CD4-positive, alpha-beta T cell treated with Interleukin-1 beta for 1 hour (primary cell): ENCODE results near the gene FMO5.
"Not testable (repeated sequence)": the region's sequence is repeated elsewhere in the genome, so short reads cannot be mapped to it uniquely, and the experiment has no call there.

ENCODE experiments used
- DNase-seq, 2 donors: peaks; one replicate each; pipeline ENCODE4 v3.0.0-alpha.2; 2020 to 2022

The FMO5 gene, protein sequence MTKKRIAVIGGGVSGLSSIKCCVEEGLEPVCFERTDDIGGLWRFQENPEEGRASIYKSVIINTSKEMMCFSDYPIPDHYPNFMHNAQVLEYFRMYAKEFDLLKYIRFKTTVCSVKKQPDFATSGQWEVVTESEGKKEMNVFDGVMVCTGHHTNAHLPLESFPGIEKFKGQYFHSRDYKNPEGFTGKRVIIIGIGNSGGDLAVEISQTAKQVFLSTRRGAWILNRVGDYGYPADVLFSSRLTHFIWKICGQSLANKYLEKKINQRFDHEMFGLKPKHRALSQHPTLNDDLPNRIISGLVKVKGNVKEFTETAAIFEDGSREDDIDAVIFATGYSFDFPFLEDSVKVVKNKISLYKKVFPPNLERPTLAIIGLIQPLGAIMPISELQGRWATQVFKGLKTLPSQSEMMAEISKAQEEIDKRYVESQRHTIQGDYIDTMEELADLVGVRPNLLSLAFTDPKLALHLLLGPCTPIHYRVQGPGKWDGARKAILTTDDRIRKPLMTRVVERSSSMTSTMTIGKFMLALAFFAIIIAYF

DNA sequence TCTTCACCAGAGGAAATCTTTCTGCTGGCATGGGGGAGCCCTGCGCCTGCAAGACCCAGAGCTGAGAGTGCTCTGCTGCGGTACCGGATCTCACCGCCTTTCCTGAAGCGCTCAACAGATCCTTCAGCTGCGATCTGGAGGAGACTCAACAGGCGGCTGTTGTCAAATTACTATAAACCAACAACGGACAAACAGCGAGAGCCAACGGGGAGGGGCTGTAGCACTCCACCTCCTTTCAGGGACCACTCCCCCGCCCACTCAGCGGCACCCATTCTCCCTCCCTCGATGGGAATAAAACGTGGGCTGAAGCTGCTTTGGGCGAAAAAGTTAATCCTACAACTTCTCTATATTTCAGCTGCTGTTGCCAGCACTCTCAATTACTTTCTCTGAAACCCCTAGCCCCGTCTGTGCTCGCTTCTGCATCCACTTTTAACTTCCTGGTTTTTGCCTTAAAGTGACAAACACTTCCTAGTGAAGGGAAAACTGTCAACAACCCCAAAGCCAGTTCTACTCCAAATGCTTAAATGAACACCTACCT, at the start of gene FMO5:
Gene FMO5, minus strand, starts transcription at position 147 of the 538 bp plus-strand sequence. CDS start 310 bp downstream, outside the sequence.
- DNase-seq: peak; percentile 46 to 54

DNA sequence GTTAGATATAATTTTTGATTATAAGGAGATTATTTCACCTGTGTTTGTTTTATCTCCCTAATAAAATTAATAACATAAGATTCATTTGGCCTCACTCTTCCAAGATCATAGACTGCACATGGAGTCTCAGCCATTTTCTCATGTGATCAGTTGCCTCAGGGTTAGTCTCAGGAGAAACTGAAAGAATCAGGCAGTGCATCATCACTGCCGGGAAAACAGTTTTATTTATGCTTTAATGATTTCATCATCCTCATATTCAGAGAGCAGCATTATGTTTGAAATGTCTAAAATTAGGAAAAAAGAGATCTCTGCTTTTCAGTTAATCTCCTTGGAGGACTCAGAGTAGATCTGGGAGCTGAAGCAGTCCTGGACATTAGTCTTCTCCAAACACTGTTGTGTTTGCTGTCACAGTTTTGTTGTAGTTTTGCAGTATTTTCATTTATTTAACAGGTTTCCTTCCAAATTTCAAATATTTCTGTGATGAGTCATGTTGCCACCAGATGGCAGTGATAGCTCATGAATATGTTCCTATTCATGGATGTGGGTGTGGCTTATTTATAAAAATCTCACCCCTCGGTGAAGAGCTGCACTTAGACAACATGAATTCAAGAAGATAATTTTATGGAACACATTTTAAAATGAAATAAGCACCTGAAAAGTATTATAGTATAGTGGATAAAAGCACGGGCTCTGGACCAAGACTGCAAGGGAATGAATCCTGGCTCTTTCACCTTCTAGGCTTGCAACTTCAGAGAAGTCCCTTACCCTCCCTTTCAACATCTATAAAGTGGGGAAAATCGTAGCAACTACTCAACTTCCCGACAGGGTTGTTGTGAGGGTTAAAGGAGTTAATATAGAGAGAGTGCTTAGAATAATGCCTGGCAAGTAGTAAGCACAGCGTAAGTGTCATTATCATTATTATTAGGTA, 48.5 kb upstream of the FMO5 start:
- DNase-seq: peak; percentile 7 to 54

DNA sequence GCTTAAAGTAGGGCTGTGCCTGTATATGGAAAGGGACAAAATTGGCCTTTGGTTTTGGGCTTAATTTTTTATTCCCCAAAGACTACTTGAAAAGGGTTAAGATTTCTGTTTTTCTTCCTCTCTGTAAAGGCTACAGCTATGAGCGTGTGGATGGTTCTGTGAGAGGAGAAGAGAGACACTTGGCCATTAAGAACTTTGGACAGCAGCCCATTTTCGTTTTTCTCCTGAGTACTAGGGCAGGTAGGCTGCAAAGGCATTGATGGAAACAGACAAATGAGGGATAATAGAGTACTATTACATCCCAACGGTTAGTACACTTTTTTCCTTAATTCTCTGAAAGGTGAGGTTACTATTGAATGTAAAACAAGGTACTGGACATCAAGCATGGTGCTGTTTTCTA, 46.9 kb upstream of the FMO5 start:
- DNase-seq: no peak

DNA sequence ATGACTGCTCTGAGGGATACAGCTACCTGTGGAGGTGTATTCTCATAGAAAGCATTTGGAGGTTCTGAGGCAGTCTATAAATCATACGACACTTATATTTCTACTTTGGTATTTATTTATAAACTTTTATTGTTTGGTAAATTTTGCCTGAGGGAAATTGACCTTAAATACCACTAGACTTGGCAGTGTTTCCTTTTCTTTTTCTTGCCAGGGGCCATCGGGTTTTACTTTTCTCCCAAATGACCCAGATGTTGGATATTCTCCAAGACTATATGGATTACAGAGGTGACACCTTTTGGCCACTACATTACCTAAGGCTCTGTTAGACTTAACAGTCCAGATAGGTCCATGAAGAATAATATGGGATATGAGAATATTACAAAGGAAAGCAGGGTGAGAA, 45.6 kb upstream of the FMO5 start:
- DNase-seq: no peak

DNA sequence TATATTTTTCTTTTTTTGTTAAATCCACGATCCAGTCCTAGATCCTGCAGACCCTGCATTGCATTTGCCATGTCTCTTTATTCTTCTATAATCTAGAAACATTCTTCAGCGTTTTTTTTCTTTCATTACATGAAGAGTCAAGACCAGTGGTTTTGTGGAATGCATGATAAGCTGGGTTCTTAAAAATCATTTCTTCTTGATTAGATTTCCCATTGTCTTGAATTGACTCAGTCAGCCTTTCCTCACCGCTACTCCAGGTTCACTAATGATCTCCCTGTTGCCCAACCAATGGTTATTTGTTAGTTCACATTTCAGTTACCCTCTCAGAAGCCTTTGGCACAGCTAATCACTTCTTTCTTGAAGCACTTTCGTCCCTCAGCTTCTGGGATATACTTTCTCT, 42.6 kb upstream of the FMO5 start:
- DNase-seq: no peak

DNA sequence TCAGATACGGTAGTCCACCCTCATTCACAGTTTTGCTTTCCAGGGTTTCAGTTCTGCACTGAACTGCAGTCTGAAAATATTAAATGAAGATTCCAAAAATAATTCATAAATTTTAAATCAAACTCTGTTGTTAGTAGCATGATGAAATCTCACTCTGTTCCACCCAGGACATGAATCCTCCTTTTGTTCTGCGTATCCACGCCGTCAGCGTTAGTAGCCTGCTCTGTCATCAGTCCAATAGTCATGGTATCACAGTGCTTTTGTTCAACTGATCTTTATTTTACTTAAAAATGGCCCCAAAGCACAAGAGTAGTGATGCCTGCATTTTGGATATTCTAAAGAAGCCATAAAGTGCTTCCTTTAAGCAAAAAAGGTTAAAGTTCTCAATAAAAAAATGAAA, 41.2 kb upstream of the FMO5 start:
- DNase-seq: no peak

DNA sequence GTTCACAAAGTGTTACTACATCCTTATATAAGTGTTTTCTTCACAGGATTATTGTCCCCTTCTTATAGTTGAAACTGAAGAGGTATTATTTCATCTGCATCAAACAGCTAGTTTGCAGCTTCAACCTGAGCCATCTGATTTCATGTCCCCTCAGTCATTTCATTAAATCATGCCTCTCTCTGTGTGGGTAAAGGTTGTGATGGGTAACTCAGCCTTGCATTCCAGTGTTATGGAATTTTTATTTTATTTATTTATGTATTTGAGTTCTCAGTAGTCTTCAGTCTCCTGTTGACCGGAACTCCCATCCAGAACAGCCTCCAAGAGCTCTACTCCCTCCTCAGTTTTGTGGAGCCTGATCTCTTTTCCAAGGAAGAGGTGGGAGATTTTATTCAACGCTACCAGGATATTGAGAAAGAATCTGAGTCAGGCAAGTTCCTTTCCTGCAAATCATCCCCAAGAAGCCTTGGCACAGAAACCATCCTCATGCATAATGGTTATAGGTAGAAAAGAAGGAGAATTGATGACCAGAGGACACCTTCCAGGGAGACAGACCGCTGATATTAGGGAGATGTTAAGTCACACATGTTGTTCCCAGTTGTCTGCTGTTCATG, 39.1 kb upstream of the FMO5 start:
- no peak for DNase-seq

DNA sequence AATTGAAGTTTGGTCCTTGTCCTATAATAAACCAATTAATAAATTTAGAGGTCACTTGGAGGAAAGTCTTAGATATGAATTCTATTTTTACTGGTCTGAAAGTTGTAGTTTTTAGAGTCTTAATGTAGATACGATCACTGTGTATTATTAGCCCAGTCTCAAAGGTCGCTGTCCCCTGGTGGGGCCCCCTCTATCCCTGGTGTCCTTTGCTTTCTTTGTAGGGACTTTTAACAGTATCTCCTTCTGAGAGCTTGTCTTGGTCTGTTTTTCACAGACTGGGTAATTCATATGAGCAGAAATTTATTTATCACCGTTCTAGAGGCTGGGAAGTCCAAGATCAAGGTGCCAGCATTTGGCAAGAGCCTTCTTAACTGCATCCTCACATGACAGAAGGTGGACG, 35.8 kb upstream of the FMO5 start:
- no peak for DNase-seq

DNA sequence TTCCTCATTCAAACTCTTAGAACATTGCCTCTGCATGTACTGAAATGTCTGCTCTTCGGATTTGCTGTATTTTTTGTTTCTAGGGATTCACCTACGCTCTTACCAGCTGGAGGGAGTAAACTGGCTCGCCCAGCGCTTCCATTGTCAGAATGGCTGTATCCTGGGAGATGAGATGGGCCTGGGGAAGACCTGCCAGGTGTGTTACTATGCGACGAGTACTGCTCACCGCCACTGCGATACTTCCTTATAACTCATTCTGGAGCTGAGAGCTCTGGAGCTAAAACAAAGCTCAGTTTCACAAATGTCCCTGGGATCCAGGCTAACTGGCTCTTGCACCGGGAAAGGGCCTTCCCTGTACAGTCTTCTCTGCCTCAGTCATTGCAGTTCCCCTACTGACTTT, 27.4 kb upstream of the FMO5 start:
- no peak for DNase-seq

DNA sequence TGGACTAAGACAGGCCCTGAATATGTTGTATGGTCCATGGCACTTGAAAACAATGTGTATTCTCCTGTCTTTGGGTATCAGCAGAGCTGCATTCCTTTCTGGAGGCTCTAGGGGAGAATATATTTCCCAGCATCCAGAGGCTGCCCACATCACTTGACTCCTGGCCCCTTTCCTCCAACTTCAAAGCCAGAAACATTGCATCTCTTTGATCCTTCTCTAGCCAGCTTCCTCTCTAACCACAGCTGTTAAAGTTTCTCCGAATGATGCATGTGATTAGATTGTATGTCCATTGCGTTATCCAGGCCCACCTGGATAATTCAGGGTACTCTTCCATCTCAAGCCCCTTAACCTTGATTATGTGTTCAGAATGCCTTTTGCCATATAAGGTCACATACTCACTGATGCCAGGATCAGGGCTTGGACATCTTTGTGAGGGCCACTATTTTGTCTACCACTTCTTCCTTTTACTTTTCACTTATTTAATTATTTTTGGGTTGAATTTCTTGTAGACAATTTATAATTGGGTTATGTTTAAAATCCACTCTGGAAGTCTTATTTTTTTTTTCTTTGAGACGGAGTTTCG, 22.6 kb upstream of the FMO5 start:
- no peak for DNase-seq

DNA sequence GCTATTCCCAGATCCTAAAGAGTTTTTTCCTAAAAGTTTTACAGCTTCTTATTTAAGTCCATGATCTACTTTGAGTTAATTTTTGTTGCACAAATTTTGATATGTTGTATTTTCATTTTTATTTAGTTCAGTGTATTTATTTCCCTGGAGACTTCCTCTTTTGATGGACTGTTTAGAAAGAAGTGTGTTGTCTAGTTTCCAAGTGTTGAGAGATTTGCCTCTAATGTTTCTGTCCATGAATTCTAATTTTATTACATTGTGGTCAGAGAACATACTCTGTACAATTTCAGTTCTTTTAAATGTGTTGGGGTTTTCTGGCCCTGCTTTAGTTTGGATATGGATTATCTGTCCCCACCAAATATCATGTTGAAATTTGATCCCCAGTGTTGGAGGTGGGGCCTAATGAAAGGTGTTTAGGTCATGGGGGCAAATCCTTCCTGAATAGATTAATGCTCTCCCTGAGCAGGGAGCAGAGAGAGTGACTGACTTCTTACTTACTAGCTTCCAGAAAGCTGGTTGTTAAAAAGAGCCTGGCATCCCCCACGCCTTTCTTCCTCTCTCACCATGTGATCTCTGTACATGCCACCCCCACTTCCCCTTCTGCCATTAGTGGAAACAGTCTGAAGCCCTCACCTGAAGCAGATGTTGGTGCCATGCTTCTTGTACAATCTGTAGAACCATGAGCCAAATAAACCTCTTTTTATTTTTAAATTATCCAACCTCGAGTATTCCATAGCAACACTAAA, 21.9 kb upstream of the FMO5 start:
- no peak for DNase-seq

DNA sequence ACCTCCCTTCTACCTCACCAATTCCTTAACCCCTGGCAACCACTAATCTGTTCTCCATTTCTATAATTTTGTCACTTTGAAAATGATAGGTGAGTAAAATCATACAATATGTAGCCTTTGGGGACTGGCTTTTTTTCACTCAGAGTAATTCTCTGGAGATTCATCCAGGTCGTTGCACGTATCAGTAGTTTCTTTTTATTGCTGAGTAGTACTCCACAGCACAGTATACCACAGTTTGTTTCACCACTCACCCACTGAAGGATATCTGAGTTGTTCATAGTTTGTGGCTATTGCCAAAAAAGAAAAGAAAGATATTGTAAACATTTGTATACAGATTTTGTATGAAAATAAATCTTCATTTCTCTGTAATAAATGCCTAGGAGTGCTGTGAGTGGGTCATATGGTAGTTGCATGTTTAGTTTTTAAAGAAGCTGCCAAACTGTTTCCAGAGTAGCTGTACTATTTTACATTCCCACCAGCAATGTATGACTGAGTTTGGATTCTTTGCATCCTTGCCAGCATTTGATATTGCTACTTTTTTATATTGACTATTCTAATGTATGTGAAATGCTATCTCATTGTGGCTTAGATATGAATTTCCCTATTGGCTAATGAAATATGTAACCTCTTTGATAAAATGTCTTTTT, 21.0 kb upstream of the FMO5 start:
- DNase-seq: no peak

DNA sequence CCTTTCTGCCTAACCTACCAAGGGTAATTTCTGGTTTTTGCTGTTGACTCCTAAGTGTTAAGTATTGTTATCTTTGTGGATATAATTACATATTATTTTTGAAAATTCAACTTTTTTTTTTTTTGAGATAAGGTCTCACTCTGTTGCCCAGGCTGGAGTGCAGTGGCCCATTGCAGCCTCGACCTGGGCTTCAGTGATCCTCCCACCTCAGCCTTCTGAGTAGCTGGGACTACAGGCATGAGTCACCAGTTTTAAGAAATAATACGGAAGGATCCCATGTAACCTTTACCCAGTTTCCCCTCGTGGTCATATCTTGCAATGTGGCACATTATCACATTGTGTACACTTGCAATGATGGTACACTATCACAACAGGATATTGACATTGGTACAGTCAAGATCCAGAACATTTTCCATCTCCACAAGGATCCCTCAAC, 20.5 kb upstream of the FMO5 start:
- DNase-seq: no peak

DNA sequence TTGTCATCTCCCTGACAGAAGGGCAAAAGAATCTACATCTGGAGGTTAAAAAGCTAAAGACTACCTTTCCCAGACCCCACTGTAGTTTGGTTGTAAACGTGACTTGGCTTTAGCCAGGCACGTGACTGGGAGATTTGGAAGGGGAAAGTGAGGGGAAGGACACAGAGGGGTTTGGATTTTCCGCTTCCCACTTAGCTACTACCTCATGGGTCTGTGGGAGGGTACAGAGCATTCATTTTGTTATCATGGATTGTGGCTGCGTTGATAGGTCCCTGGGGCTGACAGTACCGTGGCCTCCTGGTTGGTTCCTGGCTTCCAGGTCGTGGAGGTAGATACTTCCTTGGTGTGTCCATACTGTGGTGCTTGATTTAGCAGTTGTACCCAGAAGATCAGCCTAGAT, 20.0 kb upstream of the FMO5 start:
- no peak for DNase-seq

DNA sequence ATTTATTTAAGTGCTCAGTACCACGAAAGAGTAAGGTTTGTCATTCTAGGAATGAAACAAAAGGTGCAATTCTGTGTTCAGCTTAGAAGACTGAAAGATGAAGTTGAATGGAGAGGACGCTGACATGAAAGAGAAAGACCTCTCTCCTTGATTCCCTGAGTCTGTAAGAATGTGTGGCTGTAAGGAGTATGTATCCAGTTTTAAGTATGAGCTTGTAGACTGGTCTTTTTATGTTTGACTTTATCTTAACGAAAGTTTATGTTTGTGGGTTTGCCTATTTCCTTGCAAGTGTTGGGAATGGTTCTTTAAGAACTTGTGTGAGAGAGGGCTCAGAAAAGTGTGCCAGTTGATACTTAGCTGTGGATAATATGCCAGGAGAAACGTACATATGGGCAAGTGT, 18.7 kb upstream of the FMO5 start:
- no peak for DNase-seq

DNA sequence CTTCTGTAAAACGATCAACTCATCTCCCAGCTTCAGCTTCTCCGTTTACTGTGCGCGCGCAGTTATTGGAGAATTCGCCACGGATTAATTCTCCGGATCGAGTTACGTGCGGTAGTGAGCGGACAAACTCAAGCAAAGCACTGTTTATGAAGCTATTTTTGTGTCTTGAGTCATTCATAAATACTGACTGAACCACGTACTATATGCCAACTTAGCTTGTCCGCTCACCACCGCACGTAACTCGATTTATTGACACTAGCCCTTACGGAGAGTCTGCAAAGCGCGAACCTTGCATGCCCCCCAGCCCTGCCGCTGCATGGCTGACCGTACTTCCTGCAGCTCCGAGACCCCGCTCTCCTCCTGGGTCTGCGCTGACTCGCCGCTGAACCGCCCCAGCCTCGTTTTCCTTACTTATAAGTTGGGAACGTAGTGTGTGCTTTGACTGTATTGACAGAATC, 18.1 kb upstream of the FMO5 start:
- DNase-seq: no peak

DNA sequence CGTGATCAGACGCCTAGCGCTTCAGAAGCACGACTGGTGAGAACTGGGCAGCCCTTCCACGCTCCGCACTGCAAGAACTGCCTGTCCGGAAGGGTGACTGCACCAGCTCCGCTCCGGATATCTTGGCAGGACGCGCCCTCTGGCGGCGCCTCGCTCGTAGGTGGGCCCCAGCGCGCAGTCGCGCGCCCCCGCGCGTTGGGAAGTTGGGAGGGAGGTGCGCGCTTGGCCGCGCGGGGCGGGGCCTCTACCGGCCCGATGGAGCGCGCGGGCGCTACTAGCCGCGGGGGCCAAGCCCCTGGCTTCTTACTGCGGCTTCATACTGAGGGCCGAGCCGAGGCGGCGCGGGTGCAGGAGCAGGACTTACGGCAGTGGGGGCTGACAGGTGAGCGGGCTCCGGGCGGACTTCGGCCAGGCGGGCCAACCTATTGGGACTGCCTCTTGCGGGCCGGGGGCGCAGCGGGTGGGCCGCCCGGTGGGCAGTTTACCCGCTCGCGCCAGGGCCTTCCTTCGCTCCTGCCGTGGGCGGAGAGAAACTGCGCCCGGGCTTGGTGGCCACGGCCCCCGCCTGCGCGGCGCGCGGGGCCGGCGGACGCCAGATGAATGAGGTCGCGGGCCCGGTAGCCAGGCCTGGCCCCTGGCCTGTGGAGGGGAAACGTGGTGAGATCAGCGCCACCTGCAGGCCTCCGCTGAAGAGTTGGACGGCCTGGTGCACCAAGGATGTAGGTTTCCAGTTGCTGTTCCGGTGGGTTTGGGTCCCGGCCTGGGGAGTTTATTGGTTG, 17.5 kb upstream of the FMO5 start, which contains the start of gene CHD1L:
Gene CHD1L, plus strand, starts transcription at position 236 of the 779 bp plus-strand sequence. Its CDS starts 20 bp downstream, at position 256.
- DNase-seq: peak; percentile 94 to 95

DNA sequence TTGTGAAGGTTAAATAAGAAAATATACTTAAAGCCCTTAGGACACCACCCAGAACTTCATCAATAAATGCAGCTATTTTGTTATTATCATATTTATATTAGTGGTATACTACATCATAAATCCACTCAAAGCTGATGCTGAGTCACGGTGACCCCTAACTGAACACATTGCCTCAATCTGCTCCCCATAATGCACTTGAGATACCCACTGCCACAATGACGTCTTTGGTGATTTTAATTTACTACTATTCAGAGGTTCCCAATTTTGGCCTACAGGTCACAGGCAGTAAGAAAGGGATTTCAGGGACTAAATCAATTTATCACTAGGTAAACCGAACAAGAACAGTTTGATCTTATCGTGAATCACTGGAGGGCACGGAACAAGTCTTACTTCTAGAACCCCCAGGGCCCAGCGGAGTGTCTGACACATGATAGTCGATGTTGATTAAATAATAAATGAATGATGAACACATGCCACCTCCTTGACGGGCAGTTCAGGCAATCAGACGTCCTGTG, 16.9 kb upstream of the FMO5 start:
- no peak for DNase-seq

DNA sequence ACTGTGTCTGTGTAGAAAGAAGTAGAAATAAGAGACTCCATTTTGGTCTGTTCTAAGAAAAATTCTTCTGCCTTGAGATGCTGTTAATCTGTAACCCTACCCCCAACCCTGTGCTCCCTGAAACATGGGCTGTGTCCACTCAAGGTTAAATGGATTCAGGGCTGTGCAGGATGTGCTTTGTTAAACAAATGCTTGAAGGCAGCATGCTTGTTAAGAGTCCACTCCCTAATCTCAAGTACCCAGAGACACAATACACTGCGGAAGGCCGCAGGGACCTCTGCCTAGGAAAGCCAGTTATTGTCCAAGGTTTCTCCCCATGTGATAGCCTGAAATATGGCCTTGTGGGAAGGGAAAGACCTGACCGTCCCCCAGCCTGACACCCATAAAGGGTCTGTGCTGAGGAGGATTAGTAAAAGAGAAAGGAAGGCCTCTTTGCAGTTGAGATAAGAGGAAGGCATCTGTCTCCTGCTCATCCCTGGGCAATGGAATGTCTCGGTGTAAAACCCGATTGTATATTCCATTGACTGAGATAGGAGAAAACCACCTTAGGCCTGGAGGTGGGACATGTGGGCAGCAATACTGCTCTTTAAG, 15.1 kb upstream of the FMO5 start:
- not testable (repeated sequence) for DNase-seq
